Measurements from ENCODE around the gene DUXB.

The DUXB gene

GRCh38 chr16:75660726-75661302, 40.4 kb downstream of the DUXB start:
- DNase-seq (ENCODE audit: low spot score) = no peak

GRCh38 chr16:75660321-75660720, 40.9 kb downstream of the DUXB start:
- peak; percentile 78 for DNase-seq (ENCODE audit: low spot score)

GRCh38 chr16:75658175-75658574, 43.1 kb downstream of the DUXB start:
- DNase-seq (ENCODE audit: low spot score) = no peak

- DNase-seq (ENCODE audit: low spot score) = no peak
These were observed 47.3 kb downstream of the DUXB start for GRCh38 chr16:75653922-75654321.

- peak; percentile 84 for DNase-seq (ENCODE audit: low spot score)
These were observed 52.8 kb downstream of the DUXB start for GRCh38 chr16:75648265-75649076.

- peak; percentile 95 for DNase-seq (ENCODE audit: low spot score)
These were observed 53.6 kb downstream of the DUXB start, which contains the start of the genes KARS1 and TERF2IP for GRCh38 chr16:75647492-75648264. KARS1 (minus strand) TSS chr16:75647665; CDS start chr16:75647639, 26 bp downstream. TERF2IP (plus strand) TSS chr16:75647773; CDS start chr16:75647883, 110 bp downstream.

- DNase-seq (ENCODE audit: low spot score) = no peak
These were observed 54.2 kb downstream of the DUXB start for GRCh38 chr16:75647112-75647491.

- DNase-seq (ENCODE audit: low spot score) = no peak
These were observed 56.8 kb downstream of the DUXB start for GRCh38 chr16:75644240-75645012.

Data from globus pallidus (tissue), 1 donor.